Activated T-helper 1 cell treated with Interleukin-2 at 50 U/mL for 16 hours (primary cell): ENCODE data around the gene CORO1A.
"Not testable (repeated sequence)": the region's sequence is repeated elsewhere in the genome, so short reads cannot be mapped to it uniquely, and the experiment has no call there.

ENCODE experiments used
- DNase-seq: peaks from one replicate; pipeline ENCODE4 v3.0.0-alpha.2; 2020; ENCODE audit warnings: low read depth

Gene CORO1A

GRCh38 chr16:30183233-30184095 lies at the start of gene CORO1A:
Gene CORO1A (plus strand): TSS chr16:30183602. CDS start chr16:30185210, 1,608 bp downstream.
- peak; percentile 78 for DNase-seq

- DNase-seq: no peak
Measured at GRCh38 chr16:30136971-30137605, 46.3 kb upstream of the CORO1A start.

GRCh38 chr16:30137897-30138296 lies 45.5 kb upstream of the CORO1A start:
- DNase-seq: no peak

GRCh38 chr16:30139583-30140481 lies 43.6 kb upstream of the CORO1A start:
- DNase-seq: no peak

GRCh38 chr16:30141750-30142149 lies 41.7 kb upstream of the CORO1A start:
- DNase-seq: no peak

GRCh38 chr16:30142672-30143346 lies 40.6 kb upstream of the CORO1A start:
- no peak for DNase-seq

DNA sequence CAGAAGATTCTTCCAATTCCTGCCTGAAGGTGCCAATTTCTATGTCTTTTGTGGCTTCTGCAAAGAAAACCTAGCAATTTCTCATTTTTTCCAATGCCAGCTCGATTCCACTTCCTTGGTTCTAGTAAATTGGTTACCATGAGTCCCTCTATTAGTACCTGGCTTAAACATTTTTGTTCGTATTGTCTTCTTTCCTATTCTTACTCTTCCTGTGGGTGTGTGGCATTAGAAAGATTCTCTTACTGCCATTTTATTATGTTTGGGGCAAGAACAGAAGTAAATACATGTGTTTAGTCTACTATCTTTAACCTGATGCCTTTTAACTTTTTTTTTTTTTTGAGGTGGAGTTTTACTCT lies 40.1 kb upstream of the CORO1A start:
- no peak for DNase-seq

DNA sequence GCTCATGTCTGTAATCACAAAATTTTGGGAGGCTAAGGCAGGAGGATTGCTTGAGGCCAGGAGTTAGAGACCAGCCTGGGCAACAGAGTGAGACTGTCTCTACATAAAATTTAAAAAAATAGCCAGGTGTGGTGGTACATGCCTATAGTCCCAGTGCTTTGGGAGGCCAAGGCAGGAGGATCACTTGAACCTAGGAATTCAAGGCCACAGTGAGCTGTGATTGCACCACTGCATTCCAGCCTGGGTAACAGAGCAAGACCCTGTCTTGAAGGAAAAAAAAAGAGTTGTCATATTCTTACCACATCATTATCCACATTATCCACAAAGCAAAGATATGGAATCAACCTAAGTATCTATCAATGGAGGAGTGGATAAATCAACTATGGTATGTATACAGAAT lies 39.4 kb upstream of the CORO1A start:
- no peak for DNase-seq

DNA sequence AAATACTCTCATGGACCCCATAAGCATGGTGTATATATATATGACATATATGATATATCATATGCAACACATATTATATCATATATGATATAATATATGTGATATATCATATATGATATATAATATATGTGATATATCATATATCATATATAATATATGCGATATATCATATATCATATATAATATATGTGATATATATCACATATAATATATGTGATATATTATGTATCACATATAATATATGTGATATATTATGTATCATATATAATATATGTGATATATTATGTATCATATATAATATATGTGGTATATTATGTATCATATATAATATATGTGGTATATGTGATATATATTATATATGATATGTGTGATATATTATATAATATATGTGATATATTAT lies 38.5 kb upstream of the CORO1A start:
- no peak for DNase-seq

DNA sequence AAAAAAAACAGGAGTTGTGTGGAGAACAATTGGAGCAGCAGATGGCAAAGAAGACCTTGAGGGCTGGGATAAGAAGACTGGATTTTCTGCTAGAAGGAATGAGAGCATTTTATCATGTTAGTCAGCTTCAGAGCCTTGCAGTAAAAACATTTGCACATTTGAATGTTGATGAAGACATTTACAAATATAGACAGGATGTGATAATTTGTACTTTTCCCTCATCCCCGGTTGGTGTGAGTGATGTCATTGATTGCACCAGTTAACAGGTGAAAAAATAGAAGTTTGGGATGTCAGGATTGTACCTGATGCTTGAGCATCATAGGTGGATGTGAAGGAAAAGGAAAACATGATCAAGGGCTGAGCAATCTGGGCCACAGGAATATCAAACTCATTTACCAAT lies 37.7 kb upstream of the CORO1A start:
- DNase-seq: no peak

DNA sequence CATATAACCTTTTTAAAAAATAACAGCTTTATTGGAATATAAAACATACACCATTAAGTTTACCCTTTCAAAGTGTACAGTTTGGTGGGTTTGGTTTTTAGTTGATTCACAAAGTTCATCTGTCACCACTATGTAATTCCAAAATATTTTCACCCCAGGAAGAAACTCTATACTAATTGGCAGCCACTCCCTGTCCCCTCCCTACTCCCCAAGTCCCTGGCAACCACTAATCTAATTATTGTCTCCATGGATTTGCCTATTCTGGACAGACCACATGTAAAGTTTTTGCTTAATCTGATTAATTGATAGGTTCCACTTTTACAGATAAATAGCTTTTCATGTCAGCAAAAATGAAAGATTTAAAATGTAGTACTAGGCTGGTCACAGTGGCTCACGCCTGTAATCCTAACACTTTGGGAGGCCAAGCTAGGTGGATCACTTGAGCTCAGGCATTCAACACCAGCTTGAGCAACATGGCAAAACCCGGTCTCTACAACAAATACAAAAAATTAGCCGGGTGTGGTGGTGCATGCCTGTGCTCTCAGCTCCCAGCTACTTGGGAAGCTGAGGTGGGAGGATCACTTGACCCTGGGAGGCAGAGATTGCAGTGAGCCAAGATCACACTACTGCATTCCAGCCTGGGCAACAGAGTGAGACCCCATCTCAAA lies 35.4 kb upstream of the CORO1A start:
- no peak for DNase-seq

DNA sequence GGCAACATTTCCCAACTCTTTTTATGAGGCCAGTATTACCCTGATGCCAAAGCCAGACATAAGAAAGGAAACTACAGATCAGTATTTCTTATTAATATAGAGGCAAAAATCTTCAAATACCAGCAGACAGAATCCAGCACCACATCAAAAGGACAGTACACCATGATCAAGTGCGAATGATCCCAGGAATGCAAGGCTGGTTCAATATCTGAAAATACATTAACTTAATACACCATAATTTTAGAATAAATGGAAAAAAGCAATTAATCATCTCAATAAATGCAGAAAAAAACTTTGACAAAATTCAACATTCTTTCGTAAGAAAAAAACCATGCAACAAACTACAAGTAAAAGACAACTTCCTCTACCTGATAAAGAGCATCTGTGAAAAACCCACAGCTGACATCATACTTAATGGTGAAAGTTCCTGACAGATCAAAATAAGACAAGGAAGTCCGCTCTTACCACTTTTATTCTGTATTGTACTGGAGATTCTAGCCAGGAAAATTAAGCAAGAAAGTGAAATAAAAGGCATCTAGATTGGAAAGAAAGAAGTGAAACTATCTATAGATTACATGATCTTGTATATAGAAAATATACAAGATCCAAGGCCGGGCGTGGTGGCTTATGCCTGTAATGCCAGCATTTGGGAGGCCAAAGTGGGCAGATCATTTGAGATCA lies 34.0 kb upstream of the CORO1A start:
- no peak for DNase-seq

DNA sequence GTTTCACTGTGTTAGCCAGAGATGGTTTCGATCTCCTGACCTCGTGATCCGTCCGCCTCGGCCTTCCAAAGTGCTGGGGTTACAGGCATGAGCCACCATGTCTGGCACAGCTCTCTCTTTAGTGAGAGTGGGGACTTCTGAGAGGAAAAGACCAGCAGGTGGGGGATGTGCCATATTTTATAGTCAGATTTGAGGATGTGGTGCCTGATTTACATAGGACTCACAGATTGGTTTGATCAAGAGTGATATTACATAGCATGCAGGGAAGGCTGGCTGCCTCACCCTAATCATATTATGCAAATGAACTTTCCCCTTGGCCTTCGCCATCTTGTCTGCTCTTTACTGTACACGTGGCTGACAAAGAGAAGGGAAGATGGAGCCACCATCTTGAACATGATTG lies 32.3 kb upstream of the CORO1A start:
- no peak for DNase-seq

GRCh38 chr16:30152517-30152916 lies 30.9 kb upstream of the CORO1A start:
- no peak for DNase-seq

GRCh38 chr16:30155188-30155587 lies 28.2 kb upstream of the CORO1A start:
- DNase-seq: no peak

GRCh38 chr16:30157214-30157613 lies 26.2 kb upstream of the CORO1A start:
- DNase-seq: no peak

DNA sequence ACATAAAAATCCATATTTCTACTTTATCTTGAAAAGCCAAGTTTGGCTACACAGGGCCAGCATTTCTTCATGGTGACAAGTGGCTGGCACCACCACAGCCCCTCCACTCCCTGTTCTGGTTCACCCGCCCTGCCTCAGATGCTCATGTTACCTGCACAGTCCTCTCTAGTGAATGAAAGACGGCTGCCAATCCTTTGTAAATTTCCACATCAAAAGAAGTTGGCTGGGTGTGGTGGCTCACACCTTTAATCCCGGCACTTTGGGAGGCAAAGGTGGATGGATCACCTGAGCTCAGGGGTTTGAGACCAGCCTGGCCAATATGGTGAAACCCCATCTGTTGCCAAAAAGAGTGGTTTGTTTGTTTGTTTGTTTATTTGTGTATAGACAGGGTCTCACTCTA lies 19.9 kb upstream of the CORO1A start:
- DNase-seq: no peak

DNA sequence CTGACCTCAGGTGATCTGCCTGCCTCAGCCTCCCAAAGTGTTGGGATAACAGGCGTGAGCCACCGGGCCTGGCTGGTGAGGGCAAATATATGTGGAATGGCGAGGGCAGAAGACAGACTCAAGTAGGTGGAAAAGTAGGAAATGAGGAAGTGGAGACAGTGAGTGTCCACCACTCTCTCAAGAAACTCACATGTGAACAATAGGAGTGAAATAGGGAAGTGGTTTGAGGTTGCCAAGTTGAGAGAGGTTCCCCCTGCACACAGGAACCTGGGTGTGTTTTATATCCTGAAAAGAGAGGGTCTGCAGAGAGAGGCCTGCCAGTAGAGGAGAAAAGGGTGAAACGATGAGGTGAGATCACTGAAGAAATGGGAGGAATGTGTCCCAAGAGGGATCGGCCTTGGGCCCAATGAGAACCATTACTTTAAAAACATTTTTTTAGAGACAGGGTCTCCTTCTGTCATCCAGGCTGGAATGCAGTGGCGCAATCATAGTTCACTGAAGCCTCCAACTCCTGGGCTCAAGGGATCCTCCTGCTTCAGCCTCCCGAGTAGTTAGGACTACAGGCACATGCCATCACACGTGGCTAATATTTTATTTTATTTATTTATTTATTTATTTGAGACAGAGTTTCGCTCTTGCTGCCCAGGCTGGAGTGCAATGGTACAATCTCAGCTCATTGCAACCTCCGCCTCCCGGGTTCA lies 17.1 kb upstream of the CORO1A start:
- DNase-seq: no peak

DNA sequence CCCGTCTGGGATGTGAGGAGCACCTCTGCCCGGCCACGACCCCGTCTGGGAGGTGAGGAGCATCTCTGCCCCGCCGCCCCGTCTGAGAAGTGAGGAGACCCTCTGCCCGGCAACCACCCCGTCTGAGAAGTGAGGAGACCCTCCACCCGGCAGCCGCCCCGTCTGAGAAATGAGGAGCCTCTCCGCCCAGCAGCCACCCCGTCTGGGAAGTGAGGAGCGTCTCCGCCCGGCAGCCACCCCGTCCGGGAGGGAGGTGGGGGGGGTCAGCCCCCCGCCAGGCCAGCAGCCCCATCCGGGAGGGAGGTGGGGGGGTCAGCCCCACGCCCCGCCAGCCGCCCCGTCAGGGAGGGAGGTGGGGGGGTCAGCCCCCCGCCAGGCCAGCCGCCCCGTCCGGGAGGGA lies 14.7 kb upstream of the CORO1A start:
- DNase-seq: not testable (repeated sequence)

DNA sequence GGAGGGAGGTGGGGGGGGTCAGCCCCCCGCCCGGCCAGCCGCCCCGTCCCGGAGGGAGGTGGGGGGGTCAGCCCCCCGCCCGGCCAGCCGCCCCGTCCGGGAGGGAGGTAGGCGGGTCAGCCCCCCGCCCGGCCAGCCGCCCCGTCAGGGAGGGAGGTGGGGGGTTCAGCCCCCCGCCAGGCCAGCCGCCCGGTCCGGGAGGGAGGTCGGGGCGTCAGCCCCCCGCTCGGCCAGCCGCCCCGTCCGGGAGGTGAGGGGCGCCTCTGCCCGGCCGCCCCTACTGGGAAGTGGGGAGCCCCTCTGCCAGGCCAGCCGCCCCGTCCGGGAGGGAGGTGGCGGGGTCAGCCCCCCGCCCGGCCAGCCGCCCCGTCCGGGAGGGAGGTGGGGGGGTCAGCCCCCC lies 14.0 kb upstream of the CORO1A start:
- DNase-seq: not testable (repeated sequence)
